Kidney epithelial cell (primary cell): ENCODE data around the gene NT5C1B. TPM values are rescaled to one million over a fixed set of nuclear protein-coding genes. Genes with fewer than 3 reads are reported as not detected.

ENCODE experiments used
- DNase-seq: peaks from one replicate; pipeline ENCODE4 v3.0.0-alpha.2; 2010; ENCODE audit warnings: low read depth
- H3K27me3 ChIP-seq: 2 replicates; pipeline ENCODE4 v1.6.0; 2011; ENCODE audit warnings: low read length; ENCODE audit not compliant: control insufficient read depth, insufficient read depth
- H3K36me3 ChIP-seq: 2 replicates; pipeline ENCODE4 v1.5.1; 2011; ENCODE audit warnings: low read length; ENCODE audit not compliant: control insufficient read depth, insufficient read depth
- H3K4me3 ChIP-seq: 2 replicates; pipeline ENCODE4 v1.5.1; 2011; ENCODE audit warnings: low read depth, mild to moderate bottlenecking, control low read depth, low read length
- CTCF ChIP-seq: IDR thresholded peaks from 2 replicates; pipeline ENCODE4 v1.5.1; 2011; ENCODE audit warnings: mild to moderate bottlenecking, moderate library complexity, low read length, control low read depth, inconsistent platforms; ENCODE audit not compliant: insufficient read depth, poor library complexity, severe bottlenecking
- total RNA-seq: library from RNA; depleted of rRNA; stranded (reverse); fragments of >200 nt; gene quantifications from 2 replicates; pipeline ENCODE4 v1.2.3, GENCODE V29; 2015

The NT5C1B gene
- total RNA-seq, 1 donor from 2014 or later: not detected

GRCh38 chr2:18610090-18610489 is 20.7 kb upstream of the NT5C1B start:
- H3K27me3 ChIP-seq: no peaks in the 10 kb centered on the region
- no peak for TF ChIP-seq CTCF
- H3K4me3 ChIP-seq: no peak overlapping the region
- no peak for DNase-seq
- H3K36me3 ChIP-seq: no peaks in the 10 kb centered on the region

GRCh38 chr2:18605115-18605514 is 15.7 kb upstream of the NT5C1B start:
- H3K27me3 ChIP-seq: no peaks in the 10 kb centered on the region
- H3K36me3 ChIP-seq: no peaks in the 10 kb centered on the region
- no peak for TF ChIP-seq CTCF
- DNase-seq: no peak
- no peak overlapping the region for H3K4me3 ChIP-seq

GRCh38 chr2:18604531-18604885 is 15.1 kb upstream of the NT5C1B start:
- no peak for TF ChIP-seq CTCF

GRCh38 chr2:18603854-18604530 is 14.6 kb upstream of the NT5C1B start:
- H3K27me3 ChIP-seq: no peaks in the 10 kb centered on the region
- no peak for DNase-seq
- no peak for TF ChIP-seq CTCF
- no peak overlapping the region for H3K4me3 ChIP-seq
- H3K36me3 ChIP-seq: no peaks in the 10 kb centered on the region

More at GRCh38 chr2:18604531-18604885, 15.1 kb upstream of the NT5C1B start:
- Histone ChIP-seq H3K36me3 (no peaks in the 10 kb centered on the region), H3K4me3 (no peak overlapping the region), H3K27me3 (no peaks in the 10 kb centered on the region)
- no peak for DNase-seq

GRCh38 chr2:18602298-18602697 is 12.9 kb upstream of the NT5C1B start:
- no peak for TF ChIP-seq CTCF
- no peaks in the 10 kb centered on the region for H3K27me3 ChIP-seq
- H3K4me3 ChIP-seq: no peak overlapping the region
- no peak for DNase-seq
- no peaks in the 10 kb centered on the region for H3K36me3 ChIP-seq

- Histone ChIP-seq H3K4me3 (no peak overlapping the region), H3K27me3 (no peaks in the 10 kb centered on the region), H3K36me3 (no peaks in the 10 kb centered on the region)
- TF ChIP-seq CTCF: no peak
- DNase-seq: no peak
Observed at GRCh38 chr2:18600255-18600613, 10.9 kb upstream of the NT5C1B start.
